Sigmoid colon (tissue), 4 donors: ENCODE results near the gene CNIH3.

Experiments
- CTCF ChIP-seq, 4 experiments: fragments of 450-650 bp in 3 of 4; fragments of 200-600 bp in 1 of 4; IDR thresholded peaks; one replicate each; pipeline ENCODE4 v1.5.1; 2016 to 2019; ENCODE audit warnings: antibody characterized with exemption in 4 of 4, mild to moderate bottlenecking in 3 of 4, moderate library complexity in 2 of 4
- EP300 ChIP-seq, 4 donors: sonication (generic); formaldehyde crosslinking; IDR thresholded peaks; one replicate each; pipeline ENCODE4 v1.6.1; 2017; ENCODE audit warnings: antibody characterized with exemption in 4 of 4
- POLR2A ChIP-seq, 2 donors: fragments of 450-650 bp; IDR thresholded peaks; one replicate each; pipeline ENCODE4 v1.6.1; 2016; ENCODE audit warnings: antibody characterized with exemption in 2 of 2, mild to moderate bottlenecking in 2 of 2, moderate library complexity in 2 of 2
- POLR2AphosphoS5 ChIP-seq, 4 donors: sonication (generic); formaldehyde crosslinking; IDR thresholded peaks; one replicate each; pipeline ENCODE4 v1.6.1; 2017; ENCODE audit warnings: antibody characterized with exemption in 4 of 4

GRCh38 chr1:224785622-224786021, 169.5 kb downstream of the CNIH3 start:
- no peak for TF ChIP-seq CTCF (IDR thresholded peaks at IDR 0.05)
- no peak for TF ChIP-seq EP300 (IDR thresholded peaks at IDR 0.05)
- TF ChIP-seq POLR2AphosphoS5 (IDR thresholded peaks at IDR 0.05) = no peak
- no peak for TF ChIP-seq POLR2A (IDR thresholded peaks at IDR 0.05)
